Stomach (tissue), 4 donors: ENCODE results near the gene KLLN.

ENCODE experiments used
- POLR2A ChIP-seq, 4 donors: fragments of 450-650 bp; IDR thresholded peaks; one replicate each; pipeline ENCODE4 v1.6.1; 2016; ENCODE audit warnings: antibody characterized with exemption in 4 of 4, control low read depth in 2 of 4, mild to moderate bottlenecking in 1 of 4, moderate library complexity in 1 of 4
- POLR2AphosphoS5 ChIP-seq, 3 donors: sonication (generic); formaldehyde crosslinking; IDR thresholded peaks; one replicate each; pipeline ENCODE4 v1.6.1; 2016; ENCODE audit warnings: antibody characterized with exemption in 3 of 3

- TF ChIP-seq POLR2A (IDR thresholded peaks at IDR 0.05) (no peak), POLR2AphosphoS5 (IDR thresholded peaks at IDR 0.05) (no peak)
These were observed 1.2 kb upstream of the KLLN start for GRCh38 chr10:87864496-87865059.
